Stimulated activated CD4-positive, alpha-beta T cell treated with anti-CD3 and anti-CD28 coated beads, Interleukin-12 subunit alpha, Interleukin-12 subunit beta, amount 100 ng/mL, for 48 hours (primary cell): Measurements from ENCODE around the gene ARHGEF16.

ENCODE experiments used
- DNase-seq, 3 donors: peaks; one replicate each; pipeline ENCODE4 v3.0.0-alpha.2; 2020; ENCODE audit warnings: low read depth in 2 of 3, low spot score in 1 of 3

Gene ARHGEF16

GRCh38 chr1:3453891-3454810, at the start of gene ARHGEF16:
ARHGEF16 (plus strand) TSS chr1:3454665; CDS start chr1:3463085, 8,420 bp downstream.
- no peak for DNase-seq

- DNase-seq, result no peak
These were observed 49.7 kb upstream of the ARHGEF16 start for GRCh38 chr1:3404801-3405200.

- no peak for DNase-seq
These were observed 49.0 kb upstream of the ARHGEF16 start for GRCh38 chr1:3405491-3405890.

GRCh38 chr1:3405974-3406867, 48.2 kb upstream of the ARHGEF16 start:
- DNase-seq, result no peak

GRCh38 chr1:3407021-3407420, 47.4 kb upstream of the ARHGEF16 start:
- DNase-seq, result no peak

- no peak for DNase-seq
These were observed 45.7 kb upstream of the ARHGEF16 start for GRCh38 chr1:3408751-3409266.

GRCh38 chr1:3409366-3410141, 44.9 kb upstream of the ARHGEF16 start:
- no peak for DNase-seq

GRCh38 chr1:3410142-3410925, 44.1 kb upstream of the ARHGEF16 start:
- DNase-seq, result no peak

- no peak for DNase-seq
These were observed 42.7 kb upstream of the ARHGEF16 start for GRCh38 chr1:3411806-3412205.

- DNase-seq, result no peak
These were observed 42.1 kb upstream of the ARHGEF16 start for GRCh38 chr1:3412376-3412775.

GRCh38 chr1:3413975-3414710, 40.3 kb upstream of the ARHGEF16 start:
- no peak for DNase-seq

GRCh38 chr1:3415260-3416090, 39.0 kb upstream of the ARHGEF16 start:
- no peak for DNase-seq

- DNase-seq, result no peak
These were observed 37.3 kb upstream of the ARHGEF16 start for GRCh38 chr1:3417082-3417739.

- no peak for DNase-seq
These were observed 36.5 kb upstream of the ARHGEF16 start for GRCh38 chr1:3417934-3418333.

GRCh38 chr1:3418600-3418999, 35.9 kb upstream of the ARHGEF16 start:
- DNase-seq, result no peak

- no peak for DNase-seq
These were observed 34.9 kb upstream of the ARHGEF16 start for GRCh38 chr1:3419415-3420204.
